DMS 273 treated with DMSO at 0.1 percent for 48 hours (cell line): ENCODE data around the gene PCID2.

ENCODE experiments used
- DNase-seq: peaks from one replicate; lab custom pipeline; 2025; lab: John Stamatoyannopoulos, UW

The PCID2 gene

GRCh38 chr13:113187263-113187669 is 21.2 kb downstream of the PCID2 start:
- no peak for DNase-seq

- no peak for DNase-seq
Measured at GRCh38 chr13:113186061-113186900, 22.2 kb downstream of the PCID2 start.

- no peak for DNase-seq
Measured at GRCh38 chr13:113184568-113185440, 23.7 kb downstream of the PCID2 start.

- no peak for DNase-seq
Measured at GRCh38 chr13:113183450-113184129, 24.9 kb downstream of the PCID2 start.

GRCh38 chr13:113182046-113182445 is 26.4 kb downstream of the PCID2 start:
- DNase-seq, result no peak

GRCh38 chr13:113179374-113180230 is 28.9 kb downstream of the PCID2 start:
- no peak for DNase-seq

- no peak for DNase-seq
Measured at GRCh38 chr13:113178896-113179167, 29.6 kb downstream of the PCID2 start.

- DNase-seq, result no peak
Measured at GRCh38 chr13:113178070-113178895, 30.2 kb downstream of the PCID2 start.

- DNase-seq, result no peak
Measured at GRCh38 chr13:113176822-113177221, 31.6 kb downstream of the PCID2 start.

GRCh38 chr13:113176280-113176679 is 32.2 kb downstream of the PCID2 start:
- DNase-seq, result no peak

GRCh38 chr13:113172419-113172926 is 36.0 kb downstream of the PCID2 start:
- DNase-seq, result no peak

GRCh38 chr13:113171250-113172125 is 37.0 kb downstream of the PCID2 start:
- no peak for DNase-seq

GRCh38 chr13:113170511-113170910 is 38.0 kb downstream of the PCID2 start:
- DNase-seq, result no peak

GRCh38 chr13:113169277-113170272 is 38.9 kb downstream of the PCID2 start:
- DNase-seq, result no peak

GRCh38 chr13:113168211-113168610 is 40.3 kb downstream of the PCID2 start:
- DNase-seq, result no peak

GRCh38 chr13:113167575-113167974 is 40.9 kb downstream of the PCID2 start:
- DNase-seq, result no peak

- DNase-seq, result no peak
Measured at GRCh38 chr13:113167155-113167554, 41.3 kb downstream of the PCID2 start.

GRCh38 chr13:113166681-113167080 is 41.8 kb downstream of the PCID2 start:
- no peak for DNase-seq
